IPS DF 4.7 (cell line): ENCODE data around the gene DHRSX.
"Not testable (repeated sequence)": the region's sequence is repeated elsewhere in the genome, so short reads cannot be mapped to it uniquely, and the experiment has no call there.

Experiments used
- DNase-seq: peaks from one replicate; pipeline ENCODE4 v3.0.0-alpha.2; 2013; ENCODE audit warnings: low spot score; ENCODE audit errors: extremely low read depth

DHRSX gene

DNA sequence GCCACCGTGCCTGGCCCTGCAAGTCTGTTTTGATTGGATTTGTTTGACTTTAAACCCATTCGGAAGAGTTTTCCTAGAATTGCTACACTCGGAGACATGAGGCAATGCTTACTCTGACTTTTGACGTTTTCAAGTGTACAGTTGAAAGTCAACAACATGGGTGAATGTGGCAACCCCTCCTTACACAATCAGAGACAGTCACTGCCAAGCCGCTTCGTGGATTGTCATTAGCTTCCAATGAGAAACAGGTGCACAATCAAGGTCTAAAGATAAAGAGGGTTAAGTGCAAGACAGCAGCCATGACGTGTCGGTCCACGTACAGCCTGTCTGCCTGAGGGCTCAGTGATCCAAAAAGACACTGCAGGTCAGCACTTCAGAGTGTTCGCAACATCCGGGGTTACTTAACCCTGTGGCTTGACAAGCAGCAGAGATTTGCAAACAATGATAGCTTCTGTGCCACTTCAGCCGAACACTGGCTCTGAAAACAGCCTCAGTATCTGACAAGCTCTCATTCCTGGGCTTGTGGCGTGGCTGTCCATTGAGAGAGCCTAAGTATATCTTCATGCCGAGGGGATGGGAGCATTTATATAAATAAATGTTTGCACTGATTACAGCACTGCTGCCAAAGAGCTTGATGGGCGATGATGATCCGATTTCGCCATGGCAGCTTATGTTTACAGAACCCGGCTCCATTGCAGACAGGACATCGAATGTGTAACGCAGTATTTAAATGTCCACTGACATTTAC lies 180.0 kb downstream of the DHRSX start:
- no peak for DNase-seq

DNA sequence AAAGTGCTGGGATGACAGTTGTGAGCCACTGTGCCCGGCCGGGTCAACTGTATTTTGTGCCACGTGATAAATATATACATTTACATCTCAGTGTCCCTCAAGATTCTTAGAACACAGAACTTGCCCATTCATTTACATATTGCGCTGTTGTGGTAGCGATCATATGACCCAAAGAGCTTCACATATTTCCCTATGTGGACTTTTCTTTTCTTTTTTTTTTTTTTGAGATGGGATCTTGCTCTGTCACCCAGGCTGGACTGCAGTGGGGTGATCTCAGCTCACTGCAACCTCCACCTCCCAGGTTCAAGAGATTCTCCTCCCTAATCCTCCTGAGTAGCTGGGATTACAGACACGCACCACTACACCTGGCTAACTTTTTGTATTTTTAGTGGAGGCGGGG lies 180.7 kb downstream of the DHRSX start:
- no peak for DNase-seq

GRCh38 chrX:2318371-2318770 lies 182.4 kb downstream of the DHRSX start:
- DNase-seq, result no peak

DNA sequence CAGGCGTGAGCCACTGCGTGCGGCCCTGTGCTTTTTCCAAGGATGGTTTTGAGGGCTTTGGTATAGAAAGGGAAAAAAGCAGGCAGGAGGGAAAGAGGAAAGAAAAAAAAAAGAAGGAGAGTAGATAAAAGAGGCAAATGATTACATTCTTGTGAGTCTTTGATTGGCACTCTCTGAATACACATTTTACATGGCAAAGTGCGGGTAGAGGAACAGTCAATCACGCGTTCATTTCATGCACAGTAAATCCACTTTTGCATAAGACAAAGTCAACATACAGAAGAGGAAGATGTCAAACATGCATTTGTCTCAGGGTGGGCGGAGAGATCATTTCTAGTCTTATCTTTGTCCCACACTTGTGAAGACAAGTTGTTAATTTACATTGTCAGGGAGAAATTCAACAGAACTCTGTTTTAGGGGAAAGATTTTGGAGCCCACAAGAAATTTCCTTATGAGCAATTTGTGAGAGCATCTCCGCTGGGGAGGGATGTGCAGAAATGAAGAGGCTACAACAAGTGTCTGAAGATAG lies 183.2 kb downstream of the DHRSX start:
- no peak for DNase-seq

- no peak for DNase-seq
Measured at GRCh38 chrX:2316534-2316933, 184.2 kb downstream of the DHRSX start.

DNA sequence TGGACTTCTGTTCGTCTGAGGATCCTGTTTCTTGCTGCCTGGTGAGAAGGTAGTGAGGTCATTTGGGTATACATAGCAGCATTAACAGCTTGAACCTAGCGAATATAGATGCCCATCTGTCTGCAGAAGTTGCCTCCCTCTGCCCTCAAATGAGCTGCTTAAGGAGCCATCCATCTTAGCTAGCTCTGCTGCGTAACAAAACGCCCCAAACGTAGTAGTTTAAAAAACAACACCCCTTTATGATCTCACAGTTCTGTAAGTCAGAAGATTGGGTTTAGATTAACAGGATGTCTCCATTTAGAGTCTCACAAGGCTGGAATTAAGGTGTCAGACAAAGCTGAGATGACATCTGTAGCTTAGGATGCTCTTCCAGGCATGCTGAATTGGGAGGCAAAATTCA lies 185.3 kb downstream of the DHRSX start:
- no peak for DNase-seq

DNA sequence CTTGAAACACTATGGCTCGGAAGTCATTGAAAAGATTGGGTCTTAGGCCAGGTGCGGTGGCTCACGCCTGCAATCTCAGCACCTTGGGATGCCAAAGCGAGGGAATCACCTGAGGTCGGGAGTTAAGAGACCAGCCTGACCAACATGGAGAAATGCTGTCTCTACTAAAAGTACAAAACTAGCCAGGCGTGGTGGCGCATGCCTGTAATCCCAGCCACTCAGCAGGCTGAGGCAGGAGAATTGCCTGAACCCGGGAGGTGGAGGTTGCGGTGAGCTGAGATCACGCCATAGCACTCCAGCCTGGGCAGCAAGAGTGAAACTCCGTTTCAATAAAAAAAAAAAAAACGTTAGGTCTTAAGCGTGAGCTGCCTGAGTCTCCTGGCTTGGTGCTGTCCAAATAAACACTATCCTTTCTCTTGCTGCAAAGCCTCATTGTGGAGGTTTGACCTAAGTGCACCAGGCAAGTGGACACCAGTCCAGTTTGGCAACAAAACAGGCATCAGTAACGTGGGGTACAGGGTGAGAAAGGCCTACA lies 185.9 kb downstream of the DHRSX start:
- DNase-seq, result no peak

GRCh38 chrX:2313864-2314640 lies 186.7 kb downstream of the DHRSX start:
- DNase-seq, result no peak

DNA sequence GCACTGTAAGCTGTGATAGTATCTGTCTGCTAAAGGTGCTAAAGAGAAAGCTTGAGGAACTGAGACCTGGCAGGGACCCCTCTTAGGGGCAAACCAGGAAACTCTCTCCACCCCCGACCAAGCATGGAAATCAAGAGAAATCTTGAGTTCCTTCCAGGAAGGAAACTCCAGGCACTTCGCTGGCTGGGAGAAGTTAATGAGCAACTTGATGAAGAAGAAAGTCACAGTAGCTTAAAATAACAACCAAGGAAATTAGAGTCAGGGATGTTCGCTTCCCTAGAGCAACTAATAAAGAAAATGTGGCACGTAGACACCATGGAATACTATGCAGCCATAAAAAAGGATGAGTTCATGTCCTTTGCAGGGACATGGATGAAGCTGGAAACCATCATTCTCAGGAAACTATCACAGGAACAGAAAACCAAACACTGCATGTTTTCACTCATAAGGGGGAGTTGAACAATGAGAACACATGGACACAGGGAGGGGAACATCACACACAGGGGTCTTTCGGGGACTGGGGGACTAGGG lies 188.7 kb downstream of the DHRSX start:
- DNase-seq, result not testable (repeated sequence)

- DNase-seq, result peak; percentile 22
Measured at GRCh38 chrX:2311501-2311900, 189.3 kb downstream of the DHRSX start.

GRCh38 chrX:2301901-2302300 lies 198.9 kb downstream of the DHRSX start:
- no peak for DNase-seq

GRCh38 chrX:2299871-2300270 lies 200.9 kb downstream of the DHRSX start:
- no peak for DNase-seq

GRCh38 chrX:2286731-2287130 lies 214.0 kb downstream of the DHRSX start:
- DNase-seq, result no peak

GRCh38 chrX:2284601-2285000 lies 216.2 kb downstream of the DHRSX start:
- no peak for DNase-seq

DNA sequence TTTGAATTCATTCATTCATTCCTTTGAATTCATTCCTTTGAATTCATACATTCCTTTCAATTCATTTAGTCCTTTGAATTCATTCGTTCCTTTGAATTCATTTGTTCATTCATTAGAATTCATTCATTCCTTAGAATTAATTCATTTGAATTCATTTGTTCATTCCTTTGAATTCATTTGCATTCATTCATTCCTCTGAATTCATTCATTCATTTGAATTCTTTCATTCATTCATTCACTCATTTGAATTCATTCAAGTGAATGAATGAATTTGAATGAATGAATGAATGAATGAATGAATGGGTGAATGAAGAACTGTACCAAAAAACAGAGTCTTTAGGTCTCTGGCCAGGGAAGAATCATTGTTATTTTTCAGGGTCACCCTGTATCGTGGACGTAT lies 216.6 kb downstream of the DHRSX start:
- DNase-seq, result no peak

- no peak for DNase-seq
Measured at GRCh38 chrX:2283111-2283859, 217.5 kb downstream of the DHRSX start.

DNA sequence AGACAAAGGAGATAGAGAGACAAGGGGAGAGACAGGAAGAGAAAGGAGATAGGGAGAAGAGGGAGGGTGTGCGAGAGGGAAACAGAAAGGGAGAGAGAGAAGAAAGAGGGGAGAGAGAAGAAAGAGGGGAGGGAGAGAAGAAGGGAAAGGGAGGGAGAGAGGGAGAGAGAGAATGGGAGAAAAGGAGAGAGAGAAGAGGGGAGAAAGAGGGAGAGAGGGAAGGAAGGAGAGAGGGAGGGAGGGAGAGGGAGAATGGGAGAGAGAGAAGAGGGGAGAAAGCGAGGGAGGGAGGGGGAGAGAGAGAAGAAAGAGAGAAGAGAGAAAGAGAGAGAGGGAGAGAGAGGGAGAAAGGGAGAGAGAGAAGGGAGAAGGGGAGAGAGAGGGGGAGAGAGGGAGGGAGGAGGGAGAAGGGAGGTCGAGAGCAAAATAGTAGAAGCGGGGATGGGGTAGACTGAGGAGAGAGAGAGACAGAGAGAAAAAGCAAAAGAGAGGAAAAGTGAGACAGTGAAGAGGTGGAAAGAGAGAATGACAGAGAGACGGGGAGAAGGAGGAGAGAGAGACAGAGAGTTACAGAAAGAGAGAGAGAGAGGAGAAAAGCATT lies 218.2 kb downstream of the DHRSX start:
- no peak for DNase-seq

GRCh38 chrX:2272337-2272736 lies 228.4 kb downstream of the DHRSX start:
- no peak for DNase-seq

DNA sequence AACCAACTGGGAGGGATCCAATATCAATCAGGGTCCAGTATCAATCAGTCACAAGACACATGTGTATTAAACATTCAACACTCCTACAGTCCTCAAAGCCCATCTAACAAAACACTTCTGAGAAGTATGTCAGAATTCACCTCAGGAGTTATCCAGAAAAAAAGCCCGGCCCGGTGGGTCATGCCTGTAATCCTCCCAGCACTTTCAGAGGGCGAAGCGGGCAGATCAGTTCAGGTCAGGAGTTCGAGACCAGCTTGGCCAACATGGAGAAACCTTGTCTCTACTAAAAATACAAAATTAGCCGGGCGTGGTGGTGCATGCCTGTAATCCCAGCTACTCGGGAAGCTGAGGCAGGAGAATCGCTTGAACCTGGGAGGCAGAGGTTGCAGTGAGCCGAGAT lies 229.2 kb downstream of the DHRSX start:
- DNase-seq, result not testable (repeated sequence)

GRCh38 chrX:2270783-2271182 lies 230.0 kb downstream of the DHRSX start:
- DNase-seq, result not testable (repeated sequence)

- no peak for DNase-seq
Measured at GRCh38 chrX:2267890-2268289, 232.9 kb downstream of the DHRSX start.
